GM20431 (cell line): ENCODE measurements around the gene TBRG4.
"Not testable (repeated sequence)": the region's sequence is repeated elsewhere in the genome, so short reads cannot be mapped to it uniquely, and the experiment has no call there.

Experiments used
- in situ Hi-C: fragments of 300-500 bp; cut with MseI, MboI; formaldehyde crosslinking; loops from one replicate; pipeline ENCODE4 v1.15.0; 2020; ENCODE audit warnings: low sequenced_read_pairs; ENCODE audit not compliant: unreplicated experiment

The TBRG4 gene

DNA sequence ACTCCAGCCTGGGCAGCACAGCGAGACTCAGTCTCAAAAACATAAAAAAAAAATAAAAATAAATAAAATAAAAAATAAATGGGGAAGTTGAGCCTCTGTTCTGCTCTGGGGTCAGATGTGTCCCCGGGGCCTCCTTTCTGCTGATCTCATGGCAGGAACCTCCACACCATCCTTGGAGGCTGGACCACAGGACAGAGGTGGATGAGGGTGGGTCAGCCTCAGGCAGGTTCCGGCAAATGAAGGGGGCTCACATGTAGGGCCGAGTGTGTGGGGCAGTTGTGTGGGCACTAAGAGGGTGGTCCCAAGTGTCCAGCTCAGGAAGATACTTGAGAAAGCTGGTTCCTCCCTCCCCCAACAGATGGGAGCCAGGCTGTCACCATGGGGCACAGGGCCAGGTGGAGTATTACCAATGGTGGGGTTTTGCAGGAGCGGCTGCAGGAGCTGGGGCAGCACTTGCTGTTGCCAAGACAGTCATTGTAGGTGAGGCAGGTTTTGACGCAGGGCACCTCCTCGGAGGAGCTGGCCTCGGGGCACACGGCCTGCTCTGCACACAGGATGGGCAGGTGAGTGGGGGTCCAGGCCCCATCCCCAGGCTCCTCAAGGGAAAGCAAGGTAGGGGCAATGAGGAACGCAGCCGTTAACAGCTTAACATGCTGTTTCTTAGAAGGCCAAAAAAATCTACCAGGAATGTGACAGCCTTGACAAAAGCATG, 13.9 kb upstream of the TBRG4 start:
- in situ Hi-C loops = loop anchor here (25.0 kb wide), 1 partner anchor 188 kb away; no protein-coding TSS in a partner anchor

DNA sequence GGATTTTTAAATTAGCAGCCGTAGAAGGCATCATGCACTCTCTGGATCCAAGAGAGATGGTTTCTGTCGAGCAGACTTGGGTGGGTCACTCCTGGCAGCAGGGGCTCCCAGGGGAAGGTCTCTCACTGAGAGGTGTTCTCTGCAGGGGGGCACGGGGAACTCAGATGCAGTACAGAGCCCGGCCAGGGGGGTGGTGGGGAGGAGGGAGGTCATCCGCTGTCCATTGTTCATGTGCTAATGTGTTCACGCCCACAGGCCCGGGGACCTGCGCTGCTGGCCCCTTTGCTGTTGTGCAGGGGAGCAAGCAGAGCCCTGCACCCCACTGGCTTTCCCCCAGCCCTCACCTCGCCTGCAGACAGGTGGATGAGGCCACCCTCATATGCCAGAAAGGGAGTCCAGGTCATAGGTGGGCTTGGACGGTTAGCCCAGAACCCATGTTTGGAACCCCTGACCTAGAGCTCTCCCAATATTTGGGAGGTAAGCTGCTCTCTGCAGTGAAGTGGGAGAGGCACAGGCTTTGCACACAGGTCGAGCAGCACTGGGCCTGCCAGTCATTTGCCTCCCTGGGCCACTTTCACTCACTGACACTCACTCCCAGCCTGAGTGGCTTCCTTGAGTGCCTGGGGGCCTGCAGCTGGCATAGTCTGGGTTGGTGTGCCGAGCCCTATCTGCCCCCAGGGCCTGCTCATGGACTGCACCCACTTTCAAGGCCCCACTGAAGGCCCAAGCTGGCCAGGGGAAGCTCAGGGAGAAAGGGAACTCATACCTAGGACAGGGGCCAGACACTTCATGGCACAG, 12.6 kb upstream of the TBRG4 start:
- in situ Hi-C loops = no loop called here

DNA sequence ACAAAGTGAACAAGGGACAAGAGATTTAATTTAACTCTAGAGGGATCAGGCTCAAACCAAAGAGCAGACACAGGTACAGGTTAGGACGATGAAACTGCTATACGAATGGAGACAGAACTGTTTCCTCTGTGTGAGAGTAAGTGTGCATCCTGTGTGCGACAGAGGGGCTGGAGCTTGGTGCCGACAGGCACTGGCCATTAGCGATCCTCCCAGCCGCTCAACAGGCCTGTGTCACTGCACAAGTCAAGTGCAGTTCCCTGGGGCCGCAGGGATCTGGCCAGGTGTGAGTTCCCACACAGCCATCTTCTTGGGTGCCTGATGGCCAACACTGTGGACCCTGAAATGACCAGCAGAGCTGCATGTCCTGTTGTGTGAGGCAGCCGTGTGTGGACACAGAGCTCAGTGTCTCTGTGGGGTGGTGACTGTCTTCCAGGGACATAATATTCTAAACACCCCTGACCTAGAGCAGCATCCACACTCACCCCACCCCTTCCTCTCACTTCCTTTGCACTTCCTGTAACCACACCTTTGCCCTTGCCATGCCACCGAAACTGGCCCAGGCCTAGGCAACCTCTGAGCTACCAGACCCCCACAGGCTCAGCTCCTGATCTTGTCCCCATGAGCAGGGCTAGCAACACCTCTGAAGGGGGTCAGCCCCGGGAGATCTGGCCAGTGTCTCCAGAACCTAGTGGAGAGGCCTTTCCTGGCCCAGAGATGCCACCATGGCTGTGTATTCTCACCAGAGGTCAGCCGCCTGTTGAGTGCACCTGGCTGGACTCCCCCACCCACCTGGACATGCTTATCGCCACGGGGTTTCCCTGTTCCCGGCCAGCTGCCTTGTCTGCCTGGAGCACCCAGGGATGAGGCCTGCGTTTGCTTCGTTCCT, 11.7 kb upstream of the TBRG4 start:
- in situ Hi-C loops = no loop called here

DNA sequence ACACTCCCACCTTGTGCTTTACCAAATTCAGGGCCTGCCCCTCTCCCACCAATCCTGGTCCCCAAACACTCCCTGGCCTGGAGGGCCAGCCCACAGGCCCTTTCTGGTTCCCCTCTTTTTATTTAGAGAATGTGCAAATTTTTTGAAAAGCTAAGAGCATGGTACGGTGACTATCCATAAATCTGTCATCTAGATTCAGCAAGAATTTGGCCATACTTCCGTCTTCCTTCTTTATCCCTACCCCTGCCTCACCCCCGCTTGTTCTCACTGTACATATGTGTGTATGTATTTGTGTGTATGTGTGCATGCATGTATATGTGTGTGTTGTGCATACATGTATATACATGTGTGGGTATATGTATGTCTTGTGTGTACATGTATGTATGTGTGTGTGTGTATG, 8.1 kb upstream of the TBRG4 start:
- in situ Hi-C loops = no loop called here

DNA sequence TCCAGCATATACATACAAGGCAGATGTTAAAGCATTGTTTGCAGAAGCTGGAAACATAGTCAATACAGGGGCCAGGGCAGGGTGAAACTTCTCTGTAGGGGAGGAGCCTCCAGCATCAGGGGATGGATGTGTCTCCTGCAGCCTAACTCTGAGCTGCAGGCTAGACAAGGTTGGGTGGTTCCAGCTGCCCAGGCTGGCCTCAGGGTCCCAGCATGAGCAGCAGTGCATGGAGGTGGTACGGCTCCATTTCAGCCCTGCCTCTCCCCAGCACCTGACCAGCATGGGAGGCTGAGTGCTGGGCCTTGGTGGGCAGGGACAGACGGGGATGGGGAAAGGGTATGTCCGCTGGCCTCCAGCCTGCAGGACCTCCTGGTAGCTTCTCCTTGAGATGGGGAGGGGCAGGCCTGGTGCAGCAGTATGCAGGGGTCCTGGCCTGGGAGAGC, 7.4 kb upstream of the TBRG4 start:
- in situ Hi-C loops = no loop called here

DNA sequence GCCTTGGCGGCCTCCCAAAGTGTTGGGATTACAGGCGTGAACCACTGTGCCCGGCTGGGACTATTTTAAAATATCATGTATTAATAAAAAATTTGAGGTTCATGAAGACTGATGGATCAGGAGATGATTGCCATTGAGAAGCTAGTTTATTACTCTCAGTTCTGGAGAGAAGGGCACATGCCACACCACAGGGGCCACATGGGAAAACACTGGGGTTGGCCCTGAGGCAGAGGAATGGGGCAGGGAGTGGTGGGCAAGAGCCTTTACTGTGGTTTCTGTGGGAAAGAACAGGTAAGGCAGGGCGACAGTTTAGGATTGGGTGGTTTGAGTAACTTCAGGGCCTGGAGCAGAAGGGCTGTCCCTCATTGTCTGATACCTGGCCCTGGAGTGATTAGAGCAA, 6.8 kb upstream of the TBRG4 start:
- in situ Hi-C loops = no loop called here

DNA sequence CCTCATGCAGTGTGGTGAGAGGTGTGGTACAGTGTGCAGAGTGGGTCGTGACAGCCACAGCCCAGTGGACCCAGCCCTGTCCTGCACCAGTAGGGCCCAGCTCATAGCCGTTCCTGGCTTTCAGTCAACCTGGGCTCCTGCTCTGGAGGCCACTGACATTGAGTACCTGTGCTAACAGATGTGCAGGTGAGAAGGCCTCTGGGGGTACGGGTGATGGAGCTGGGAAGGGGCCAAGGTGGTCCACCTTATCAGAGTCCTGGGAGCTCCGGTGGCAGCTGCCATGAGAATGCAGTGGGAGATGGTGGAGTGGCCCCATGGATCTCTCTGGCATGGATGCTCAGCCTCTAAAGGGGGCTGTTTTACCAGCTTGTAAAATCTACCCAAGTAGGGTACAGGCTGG, 6.1 kb upstream of the TBRG4 start:
- in situ Hi-C loops = no loop called here

DNA sequence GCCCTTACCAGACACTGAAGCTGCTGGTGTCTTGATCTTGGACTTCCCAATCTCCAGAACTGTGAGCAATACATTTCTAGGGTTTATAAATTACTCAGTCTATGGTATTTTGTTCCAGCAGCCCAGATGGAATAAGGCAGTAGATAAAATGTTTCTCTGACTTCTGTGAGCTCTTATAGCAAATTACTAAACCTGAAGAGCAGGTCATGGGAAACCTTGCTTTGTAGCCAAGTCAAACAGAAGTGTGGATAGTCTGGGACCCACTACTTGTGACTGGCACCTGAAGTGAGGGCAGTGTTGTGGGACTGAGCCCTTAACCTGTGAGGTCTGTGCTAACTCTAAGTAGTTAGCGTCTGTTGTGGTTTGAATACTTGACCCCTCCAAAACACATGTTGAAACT, 4.6 kb upstream of the TBRG4 start:
- in situ Hi-C loops = no loop called here

DNA sequence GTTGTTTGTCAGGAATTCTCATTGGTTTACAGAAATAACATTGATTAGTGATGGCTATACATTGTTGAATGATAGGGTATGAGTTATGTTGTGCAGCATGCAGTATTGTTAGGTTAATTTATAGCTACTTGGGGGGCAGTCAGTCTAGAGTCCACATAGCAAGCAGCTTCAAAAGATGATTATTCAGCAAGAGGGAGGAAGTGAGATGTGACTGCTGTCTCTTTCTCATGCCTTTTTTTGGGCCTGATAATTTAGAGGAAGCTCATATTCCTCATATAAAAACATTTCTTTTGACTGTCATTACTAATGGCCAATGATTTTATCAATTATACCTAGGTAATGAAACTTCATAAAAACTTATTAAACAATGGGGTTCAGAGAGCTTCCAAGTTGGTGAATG, 3.4 kb upstream of the TBRG4 start:
- in situ Hi-C loops = no loop called here

DNA sequence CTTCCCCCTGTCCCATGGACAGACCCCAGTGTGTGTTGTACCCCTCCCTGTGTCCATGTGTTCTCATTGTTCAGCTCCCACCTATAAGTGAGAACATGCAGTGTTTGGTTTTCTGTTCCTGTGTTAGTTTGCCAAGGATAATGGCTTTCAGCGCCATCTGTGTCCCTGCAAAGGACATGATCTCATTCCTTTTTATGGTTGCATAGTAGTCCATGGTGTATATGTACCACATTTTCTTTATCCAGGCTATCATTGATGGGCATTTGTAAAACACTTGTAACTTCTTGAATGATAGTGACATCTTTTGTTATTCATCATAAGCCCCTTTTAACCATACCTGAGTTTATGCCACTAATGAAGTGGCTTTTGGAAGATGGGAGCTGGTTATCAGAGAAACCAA, 2.8 kb upstream of the TBRG4 start:
- in situ Hi-C loops = not testable (repeated sequence)

DNA sequence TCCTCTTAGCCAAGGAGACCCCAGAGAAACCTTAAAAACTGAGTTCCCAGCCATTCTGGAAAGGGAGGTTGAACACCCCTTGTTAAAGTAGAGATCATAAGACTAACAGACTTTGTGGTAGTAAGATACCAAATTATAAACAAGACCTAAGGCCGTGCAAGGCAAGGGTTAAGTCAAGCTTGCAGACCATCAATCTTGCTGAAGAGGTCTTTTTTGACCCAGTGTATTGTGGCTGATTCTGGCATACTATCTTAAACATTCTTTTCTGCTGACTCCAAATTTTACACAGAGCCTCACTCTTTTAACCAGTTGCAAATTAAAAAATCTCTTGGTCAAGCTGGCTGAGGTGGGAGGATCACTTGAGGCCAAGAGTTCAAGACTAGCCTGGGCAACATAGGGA, 1.2 kb upstream of the TBRG4 start:
- in situ Hi-C loops = no loop called here

DNA sequence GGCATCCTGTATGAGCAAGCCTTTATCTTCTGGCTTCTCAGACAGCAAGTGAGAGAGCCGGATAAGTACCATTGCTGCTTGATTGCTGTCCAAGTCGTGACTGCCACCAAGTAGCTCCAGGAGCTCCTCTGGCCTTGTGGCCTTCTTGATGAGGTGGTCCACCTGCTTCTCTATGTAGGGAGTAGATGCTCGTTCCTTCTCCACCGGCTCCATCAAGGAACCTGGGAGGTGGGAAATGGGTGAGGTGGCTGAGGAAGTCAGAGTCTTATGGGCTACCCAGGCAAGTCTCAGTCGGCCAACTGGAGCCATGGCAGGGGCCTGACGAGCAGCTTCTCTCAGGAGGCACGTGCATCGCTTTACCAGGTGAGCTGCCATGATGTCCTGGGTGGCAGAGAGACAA, 2.6 kb downstream of the TBRG4 start:
- in situ Hi-C loops = no loop called here

DNA sequence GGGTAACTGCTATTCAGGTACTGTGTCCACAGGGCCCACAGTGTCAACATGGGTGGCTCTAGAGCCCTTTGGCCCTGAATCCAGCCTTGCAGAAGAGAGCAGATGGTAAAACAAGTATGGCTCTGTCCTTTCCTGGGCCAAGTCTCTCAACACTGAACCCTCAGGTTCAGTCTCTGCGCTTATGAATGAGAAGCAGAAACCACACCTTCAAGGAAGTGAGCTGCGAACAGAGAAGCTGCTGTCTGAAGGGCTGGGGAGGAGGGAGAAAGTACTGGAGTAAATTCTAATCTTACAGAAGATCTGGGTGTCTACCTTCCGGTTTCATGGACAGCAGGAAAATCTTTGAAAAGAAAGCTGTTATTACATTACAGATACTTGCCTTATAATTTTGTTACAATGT, 4.1 kb downstream of the TBRG4 start:
- in situ Hi-C loops = no loop called here

DNA sequence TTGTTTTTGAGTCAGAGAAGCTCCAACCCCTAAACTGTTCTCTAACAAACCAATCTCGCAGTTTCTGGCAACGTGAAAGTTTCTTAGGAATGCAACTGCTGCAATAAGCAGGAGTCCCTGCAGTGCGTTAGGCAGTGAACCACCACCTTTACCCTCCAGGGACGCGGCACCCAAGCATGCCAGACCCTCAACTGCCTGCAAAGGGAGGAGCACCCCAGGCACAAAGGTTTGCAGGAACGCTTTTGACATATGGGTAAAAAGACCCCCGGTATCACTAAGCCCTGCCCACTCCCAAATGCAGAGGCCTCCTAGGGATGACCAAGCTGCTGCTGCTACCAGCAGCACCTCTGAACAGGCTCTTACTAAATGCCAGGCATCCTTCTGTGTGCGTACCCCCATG, 4.7 kb downstream of the TBRG4 start:
- in situ Hi-C loops = no loop called here

DNA sequence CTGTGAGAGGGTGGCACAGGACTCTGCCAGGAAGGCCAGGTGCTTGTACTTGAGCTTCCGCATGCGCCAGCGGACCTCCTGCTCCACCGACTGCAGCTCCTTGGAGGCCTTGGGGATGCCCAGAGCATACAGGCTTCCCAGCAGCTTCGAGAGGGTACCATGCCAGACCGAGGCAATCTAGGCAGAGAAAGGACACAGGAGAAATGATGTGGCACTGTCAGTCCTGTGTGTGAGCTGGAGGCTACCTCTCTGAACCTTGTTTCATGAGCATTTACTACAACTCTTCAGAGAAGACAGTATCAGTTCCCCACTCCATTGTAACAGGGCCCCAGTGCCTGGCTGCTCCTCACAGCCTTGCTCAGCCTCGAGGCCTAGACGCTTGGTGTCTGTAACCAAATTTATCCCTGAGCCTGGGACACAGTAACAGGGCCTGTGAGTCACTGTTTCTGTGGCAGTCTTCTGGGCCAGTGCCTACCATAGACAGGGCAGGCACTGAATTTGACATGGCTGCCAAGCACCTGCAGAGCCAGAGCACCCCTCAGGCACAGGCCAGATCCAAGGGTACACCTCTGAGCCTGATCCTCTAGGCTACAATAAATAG, 5.8 kb downstream of the TBRG4 start:
- in situ Hi-C loops = no loop called here

DNA sequence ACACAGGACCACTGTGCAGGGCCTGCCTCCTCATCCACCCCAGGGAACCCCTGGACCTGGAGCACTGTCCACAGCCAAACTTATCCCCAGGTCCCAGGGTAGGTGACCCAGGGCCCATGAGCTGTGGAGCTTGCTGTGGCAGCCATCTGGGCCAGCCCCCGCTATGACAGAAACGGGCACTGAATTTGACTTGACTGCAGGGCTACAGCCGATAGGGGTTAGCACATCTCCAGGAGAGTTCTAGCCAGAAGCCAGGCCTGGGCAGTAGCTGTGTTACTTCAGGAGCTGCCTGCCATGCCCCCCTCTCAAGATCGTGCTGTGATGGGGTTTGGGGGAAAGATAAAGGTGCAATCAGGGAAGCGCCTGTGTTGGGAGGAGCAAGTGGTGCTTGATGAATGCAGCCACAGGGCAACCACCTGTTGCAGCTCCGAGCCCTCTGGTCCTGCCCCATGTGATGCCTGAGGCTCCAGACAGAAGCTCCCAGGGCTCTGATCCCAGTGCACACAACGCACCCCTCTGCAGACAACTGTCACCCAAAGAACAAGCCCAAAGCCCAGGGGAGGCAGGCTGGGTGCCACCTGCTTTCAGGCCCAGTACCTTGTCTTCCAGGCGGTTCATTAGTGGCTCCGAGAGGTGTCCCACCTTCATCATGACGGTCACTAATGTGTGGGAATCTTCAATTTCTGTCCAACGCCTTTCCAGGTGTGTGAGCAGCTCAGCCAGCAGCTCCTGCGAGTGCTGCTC, 6.5 kb downstream of the TBRG4 start:
- in situ Hi-C loops = no loop called here

DNA sequence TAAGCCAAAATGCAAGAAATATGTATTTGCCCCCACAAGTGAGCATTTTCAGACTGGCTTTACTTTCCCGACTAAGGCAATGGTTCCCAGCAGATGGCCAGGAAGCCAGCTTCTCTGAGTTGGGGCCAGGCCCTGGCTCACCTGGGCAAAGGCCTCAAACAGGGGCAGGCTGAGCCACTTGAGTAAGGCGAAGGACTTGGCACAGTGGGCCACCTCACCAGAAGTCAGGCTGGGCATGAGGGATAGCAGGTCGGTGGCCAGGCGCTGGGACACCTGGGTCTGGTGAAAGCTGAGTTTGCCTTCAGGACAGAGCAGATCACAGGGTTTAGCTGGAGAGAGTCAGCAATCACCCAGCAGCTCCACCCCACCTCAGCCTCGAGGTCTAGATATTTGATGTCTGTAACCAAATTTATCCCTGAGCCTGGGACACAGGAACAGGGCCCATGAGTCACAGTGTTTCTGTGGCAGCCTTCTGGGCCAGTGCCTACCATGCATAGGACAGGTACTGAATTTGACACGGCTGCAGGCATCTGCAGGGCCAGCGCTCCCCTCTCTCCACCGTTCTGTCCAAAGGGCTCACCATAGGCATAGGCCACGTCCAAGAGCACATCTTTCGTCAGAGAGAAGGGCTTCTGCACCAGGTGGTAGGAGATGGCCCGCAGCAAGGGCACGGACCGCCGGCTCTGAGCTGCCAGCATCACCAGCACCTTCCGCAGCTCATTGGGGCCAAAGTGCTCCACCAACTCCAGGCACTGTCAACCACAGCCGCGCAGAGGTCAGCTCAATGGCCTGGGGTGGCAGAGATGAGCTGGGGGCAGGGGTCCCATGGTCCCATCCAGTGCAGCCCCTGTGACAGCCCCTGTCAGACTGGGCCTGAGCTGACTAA, 7.3 kb downstream of the TBRG4 start:
- in situ Hi-C loops = no loop called here

DNA sequence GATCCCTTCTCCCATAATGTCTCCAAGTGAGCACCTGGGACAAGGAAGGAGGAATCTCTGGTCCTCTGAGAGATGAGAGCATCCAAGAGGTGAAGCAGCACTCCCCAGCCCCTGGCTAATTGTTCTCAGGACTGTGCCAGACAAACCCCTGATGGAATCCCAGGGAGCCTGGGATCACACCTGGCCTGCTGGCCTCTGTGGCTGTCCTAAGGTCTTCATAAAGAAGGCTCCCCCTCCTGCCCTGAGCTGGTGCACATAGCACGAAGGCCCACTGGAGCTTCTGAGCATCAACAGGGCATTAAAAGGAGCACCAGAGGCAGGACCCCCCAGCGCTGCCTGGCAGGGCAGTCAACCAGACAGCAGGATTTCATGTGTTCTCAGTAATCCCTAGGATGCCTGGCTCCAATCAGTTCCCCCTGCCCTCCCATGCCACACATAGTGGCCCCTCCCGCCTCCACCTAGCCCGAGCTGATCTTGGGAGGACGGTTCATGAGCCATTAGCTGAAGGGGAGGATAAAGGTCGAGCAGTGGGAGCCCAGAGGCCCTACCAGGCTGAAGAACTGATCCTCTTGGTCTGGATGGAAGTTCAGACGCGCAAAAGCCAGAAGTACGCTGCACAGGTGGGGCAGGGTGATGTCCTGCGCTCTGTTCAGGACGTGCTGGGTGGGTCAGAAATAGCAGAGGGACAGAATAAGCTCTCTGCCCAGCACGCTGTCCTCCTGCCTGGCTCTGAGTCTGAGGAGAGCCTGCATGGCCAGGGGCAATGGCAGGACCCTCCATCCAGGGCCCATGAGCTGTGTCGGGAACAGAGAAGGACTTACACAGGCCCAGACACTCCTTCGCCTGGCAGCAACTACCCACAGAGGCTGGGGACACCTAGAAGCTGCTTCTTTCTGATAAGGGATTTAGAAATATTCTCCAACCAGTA, 8.4 kb downstream of the TBRG4 start:
- in situ Hi-C loops = no loop called here
